ENCODE data around the gene CENPU.
"Not testable (repeated sequence)": the region's sequence is repeated elsewhere in the genome, so short reads cannot be mapped to it uniquely, and the experiment has no call there.

The CENPU gene

DNA sequence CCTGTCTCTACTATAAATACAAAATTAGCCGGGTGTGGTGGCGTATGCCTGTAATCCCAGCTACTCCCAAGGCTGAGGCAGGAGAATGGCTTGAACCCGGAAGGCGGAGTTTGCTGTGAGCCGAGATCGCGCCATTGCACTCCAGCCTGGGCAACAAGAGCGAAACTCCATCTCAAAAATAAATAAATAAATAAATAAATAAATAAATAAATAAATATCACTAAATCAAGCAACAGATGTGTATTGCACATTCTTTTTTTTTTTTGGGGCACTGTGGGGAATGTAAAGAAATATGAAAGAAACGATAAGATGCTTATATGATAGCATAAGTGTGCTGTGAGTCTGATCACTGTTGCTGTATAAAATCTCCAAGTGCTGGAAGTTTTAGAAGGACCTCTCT is 76.1 kb downstream of the CENPU start:
- H3K4me3 ChIP-seq (ENCODE audit: low read depth, low read length); H3K9me3 ChIP-seq (ENCODE audit: control insufficient read depth, insufficient read depth, low read depth, low read length); POLR2A ChIA-PET; H3K27ac ChIP-seq (ENCODE audit: extremely low read depth, low read depth, low read length); H3K4me1 ChIP-seq (ENCODE audit: control insufficient read depth, insufficient read depth, low read length); CTCF ChIA-PET: not testable (repeated sequence)
- peaks cover 4 to 37% of the 10 kb centered on the region in 2 experiments for H3K36me3 ChIP-seq (ENCODE audit: control insufficient read depth in 2 of 2, insufficient read depth in 1 of 2, low read length in 2 of 2)
- TF ChIP-seq ZNF202 (tag by site-specific recombination; IDR thresholded peaks at IDR 0.05; ENCODE audit: borderline replicate concordance) (peak; percentile 29; the same call in 1 of the 2 replicates), ZNF555 (tag by site-specific recombination; conservative IDR thresholded peaks at IDR 0.05) (peak; percentile 67), ZBTB8A (tag by site-specific recombination; IDR thresholded peaks at IDR 0.05) (peak; percentile 68), ZNF266 (tag by site-specific recombination; IDR thresholded peaks at IDR 0.05; ENCODE audit: low read depth) (peak; percentile 64), ZNF629 (tag by site-specific recombination; IDR thresholded peaks at IDR 0.05) (0 out of 2 replicates have a peak, but pooled peaks have one; percentile 16), ZNF558 (tag by site-specific recombination; IDR thresholded peaks at IDR 0.05) (0 out of 2 replicates have a peak, but pooled peaks have one; percentile 61), ZNF394 (tag by site-specific recombination; IDR thresholded peaks at IDR 0.05; ENCODE audit: borderline replicate concordance) (peak; percentile 85), ZNF518A (tag by site-specific recombination; conservative IDR thresholded peaks at IDR 0.05; ENCODE audit: low read depth) (peak; percentile 72), ZNF664 (tag by site-specific recombination; IDR thresholded peaks at IDR 0.05) (0 out of 2 replicates have a peak, but pooled peaks have one; percentile 19), ZBTB11 (tag by site-specific recombination; conservative IDR thresholded peaks at IDR 0.05; ENCODE audit: low read depth) (peak; percentile 74), ZNF623 (tag by site-specific recombination; IDR thresholded peaks at IDR 0.05) (peak; percentile 63), ZNF426 (tag by site-specific recombination; IDR thresholded peaks at IDR 0.05) (peak; percentile 70), ZNF529 (tag by site-specific recombination; IDR thresholded peaks at IDR 0.05; ENCODE audit: insufficient replicate concordance) (peak; percentile 29), ZNF510 (tag by site-specific recombination; IDR thresholded peaks at IDR 0.05; ENCODE audit: insufficient replicate concordance) (peak; percentile 43), ZNF654 (tag by site-specific recombination; IDR thresholded peaks at IDR 0.05; ENCODE audit: low read depth) (peak; percentile 39; the same call in 1 of the 2 replicates), ZNF433 (tag by site-specific recombination; IDR thresholded peaks at IDR 0.05; ENCODE audit: low read depth) (0 out of 2 replicates have a peak, but pooled peaks have one; percentile 42)
- TF ChIP-seq, protein P1, sequence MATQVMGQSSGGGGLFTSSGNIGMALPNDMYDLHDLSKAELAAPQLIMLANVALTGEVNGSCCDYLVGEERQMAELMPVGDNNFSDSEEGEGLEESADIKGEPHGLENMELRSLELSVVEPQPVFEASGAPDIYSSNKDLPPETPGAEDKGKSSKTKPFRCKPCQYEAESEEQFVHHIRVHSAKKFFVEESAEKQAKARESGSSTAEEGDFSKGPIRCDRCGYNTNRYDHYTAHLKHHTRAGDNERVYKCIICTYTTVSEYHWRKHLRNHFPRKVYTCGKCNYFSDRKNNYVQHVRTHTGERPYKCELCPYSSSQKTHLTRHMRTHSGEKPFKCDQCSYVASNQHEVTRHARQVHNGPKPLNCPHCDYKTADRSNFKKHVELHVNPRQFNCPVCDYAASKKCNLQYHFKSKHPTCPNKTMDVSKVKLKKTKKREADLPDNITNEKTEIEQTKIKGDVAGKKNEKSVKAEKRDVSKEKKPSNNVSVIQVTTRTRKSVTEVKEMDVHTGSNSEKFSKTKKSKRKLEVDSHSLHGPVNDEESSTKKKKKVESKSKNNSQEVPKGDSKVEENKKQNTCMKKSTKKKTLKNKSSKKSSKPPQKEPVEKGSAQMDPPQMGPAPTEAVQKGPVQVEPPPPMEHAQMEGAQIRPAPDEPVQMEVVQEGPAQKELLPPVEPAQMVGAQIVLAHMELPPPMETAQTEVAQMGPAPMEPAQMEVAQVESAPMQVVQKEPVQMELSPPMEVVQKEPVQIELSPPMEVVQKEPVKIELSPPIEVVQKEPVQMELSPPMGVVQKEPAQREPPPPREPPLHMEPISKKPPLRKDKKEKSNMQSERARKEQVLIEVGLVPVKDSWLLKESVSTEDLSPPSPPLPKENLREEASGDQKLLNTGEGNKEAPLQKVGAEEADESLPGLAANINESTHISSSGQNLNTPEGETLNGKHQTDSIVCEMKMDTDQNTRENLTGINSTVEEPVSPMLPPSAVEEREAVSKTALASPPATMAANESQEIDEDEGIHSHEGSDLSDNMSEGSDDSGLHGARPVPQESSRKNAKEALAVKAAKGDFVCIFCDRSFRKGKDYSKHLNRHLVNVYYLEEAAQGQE (tag by site-specific recombination; IDR thresholded peaks at IDR 0.05) = peak; percentile 67

All from HEK293 (cell line).